NCI-H526 (cell line): ENCODE data around the gene TBRG4.
"Not testable (repeated sequence)": the region's sequence is repeated elsewhere in the genome, so short reads cannot be mapped to it uniquely, and the experiment has no call there.

Source experiments
- DNase-seq, 2 experiments: peaks; one replicate each; lab custom pipeline; 2025; lab: John Stamatoyannopoulos, UW

TBRG4 gene

DNA sequence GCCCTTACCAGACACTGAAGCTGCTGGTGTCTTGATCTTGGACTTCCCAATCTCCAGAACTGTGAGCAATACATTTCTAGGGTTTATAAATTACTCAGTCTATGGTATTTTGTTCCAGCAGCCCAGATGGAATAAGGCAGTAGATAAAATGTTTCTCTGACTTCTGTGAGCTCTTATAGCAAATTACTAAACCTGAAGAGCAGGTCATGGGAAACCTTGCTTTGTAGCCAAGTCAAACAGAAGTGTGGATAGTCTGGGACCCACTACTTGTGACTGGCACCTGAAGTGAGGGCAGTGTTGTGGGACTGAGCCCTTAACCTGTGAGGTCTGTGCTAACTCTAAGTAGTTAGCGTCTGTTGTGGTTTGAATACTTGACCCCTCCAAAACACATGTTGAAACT, 4.6 kb upstream of the TBRG4 start:
- DNase-seq = no peak

DNA sequence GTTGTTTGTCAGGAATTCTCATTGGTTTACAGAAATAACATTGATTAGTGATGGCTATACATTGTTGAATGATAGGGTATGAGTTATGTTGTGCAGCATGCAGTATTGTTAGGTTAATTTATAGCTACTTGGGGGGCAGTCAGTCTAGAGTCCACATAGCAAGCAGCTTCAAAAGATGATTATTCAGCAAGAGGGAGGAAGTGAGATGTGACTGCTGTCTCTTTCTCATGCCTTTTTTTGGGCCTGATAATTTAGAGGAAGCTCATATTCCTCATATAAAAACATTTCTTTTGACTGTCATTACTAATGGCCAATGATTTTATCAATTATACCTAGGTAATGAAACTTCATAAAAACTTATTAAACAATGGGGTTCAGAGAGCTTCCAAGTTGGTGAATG, 3.4 kb upstream of the TBRG4 start:
- no peak for DNase-seq

DNA sequence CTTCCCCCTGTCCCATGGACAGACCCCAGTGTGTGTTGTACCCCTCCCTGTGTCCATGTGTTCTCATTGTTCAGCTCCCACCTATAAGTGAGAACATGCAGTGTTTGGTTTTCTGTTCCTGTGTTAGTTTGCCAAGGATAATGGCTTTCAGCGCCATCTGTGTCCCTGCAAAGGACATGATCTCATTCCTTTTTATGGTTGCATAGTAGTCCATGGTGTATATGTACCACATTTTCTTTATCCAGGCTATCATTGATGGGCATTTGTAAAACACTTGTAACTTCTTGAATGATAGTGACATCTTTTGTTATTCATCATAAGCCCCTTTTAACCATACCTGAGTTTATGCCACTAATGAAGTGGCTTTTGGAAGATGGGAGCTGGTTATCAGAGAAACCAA, 2.8 kb upstream of the TBRG4 start:
- not testable (repeated sequence) for DNase-seq

DNA sequence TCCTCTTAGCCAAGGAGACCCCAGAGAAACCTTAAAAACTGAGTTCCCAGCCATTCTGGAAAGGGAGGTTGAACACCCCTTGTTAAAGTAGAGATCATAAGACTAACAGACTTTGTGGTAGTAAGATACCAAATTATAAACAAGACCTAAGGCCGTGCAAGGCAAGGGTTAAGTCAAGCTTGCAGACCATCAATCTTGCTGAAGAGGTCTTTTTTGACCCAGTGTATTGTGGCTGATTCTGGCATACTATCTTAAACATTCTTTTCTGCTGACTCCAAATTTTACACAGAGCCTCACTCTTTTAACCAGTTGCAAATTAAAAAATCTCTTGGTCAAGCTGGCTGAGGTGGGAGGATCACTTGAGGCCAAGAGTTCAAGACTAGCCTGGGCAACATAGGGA, 1.2 kb upstream of the TBRG4 start:
- DNase-seq = no peak

DNA sequence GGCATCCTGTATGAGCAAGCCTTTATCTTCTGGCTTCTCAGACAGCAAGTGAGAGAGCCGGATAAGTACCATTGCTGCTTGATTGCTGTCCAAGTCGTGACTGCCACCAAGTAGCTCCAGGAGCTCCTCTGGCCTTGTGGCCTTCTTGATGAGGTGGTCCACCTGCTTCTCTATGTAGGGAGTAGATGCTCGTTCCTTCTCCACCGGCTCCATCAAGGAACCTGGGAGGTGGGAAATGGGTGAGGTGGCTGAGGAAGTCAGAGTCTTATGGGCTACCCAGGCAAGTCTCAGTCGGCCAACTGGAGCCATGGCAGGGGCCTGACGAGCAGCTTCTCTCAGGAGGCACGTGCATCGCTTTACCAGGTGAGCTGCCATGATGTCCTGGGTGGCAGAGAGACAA, 2.6 kb downstream of the TBRG4 start:
- DNase-seq = no peak

DNA sequence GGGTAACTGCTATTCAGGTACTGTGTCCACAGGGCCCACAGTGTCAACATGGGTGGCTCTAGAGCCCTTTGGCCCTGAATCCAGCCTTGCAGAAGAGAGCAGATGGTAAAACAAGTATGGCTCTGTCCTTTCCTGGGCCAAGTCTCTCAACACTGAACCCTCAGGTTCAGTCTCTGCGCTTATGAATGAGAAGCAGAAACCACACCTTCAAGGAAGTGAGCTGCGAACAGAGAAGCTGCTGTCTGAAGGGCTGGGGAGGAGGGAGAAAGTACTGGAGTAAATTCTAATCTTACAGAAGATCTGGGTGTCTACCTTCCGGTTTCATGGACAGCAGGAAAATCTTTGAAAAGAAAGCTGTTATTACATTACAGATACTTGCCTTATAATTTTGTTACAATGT, 4.1 kb downstream of the TBRG4 start:
- DNase-seq = no peak

DNA sequence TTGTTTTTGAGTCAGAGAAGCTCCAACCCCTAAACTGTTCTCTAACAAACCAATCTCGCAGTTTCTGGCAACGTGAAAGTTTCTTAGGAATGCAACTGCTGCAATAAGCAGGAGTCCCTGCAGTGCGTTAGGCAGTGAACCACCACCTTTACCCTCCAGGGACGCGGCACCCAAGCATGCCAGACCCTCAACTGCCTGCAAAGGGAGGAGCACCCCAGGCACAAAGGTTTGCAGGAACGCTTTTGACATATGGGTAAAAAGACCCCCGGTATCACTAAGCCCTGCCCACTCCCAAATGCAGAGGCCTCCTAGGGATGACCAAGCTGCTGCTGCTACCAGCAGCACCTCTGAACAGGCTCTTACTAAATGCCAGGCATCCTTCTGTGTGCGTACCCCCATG, 4.7 kb downstream of the TBRG4 start:
- DNase-seq = no peak

DNA sequence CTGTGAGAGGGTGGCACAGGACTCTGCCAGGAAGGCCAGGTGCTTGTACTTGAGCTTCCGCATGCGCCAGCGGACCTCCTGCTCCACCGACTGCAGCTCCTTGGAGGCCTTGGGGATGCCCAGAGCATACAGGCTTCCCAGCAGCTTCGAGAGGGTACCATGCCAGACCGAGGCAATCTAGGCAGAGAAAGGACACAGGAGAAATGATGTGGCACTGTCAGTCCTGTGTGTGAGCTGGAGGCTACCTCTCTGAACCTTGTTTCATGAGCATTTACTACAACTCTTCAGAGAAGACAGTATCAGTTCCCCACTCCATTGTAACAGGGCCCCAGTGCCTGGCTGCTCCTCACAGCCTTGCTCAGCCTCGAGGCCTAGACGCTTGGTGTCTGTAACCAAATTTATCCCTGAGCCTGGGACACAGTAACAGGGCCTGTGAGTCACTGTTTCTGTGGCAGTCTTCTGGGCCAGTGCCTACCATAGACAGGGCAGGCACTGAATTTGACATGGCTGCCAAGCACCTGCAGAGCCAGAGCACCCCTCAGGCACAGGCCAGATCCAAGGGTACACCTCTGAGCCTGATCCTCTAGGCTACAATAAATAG, 5.8 kb downstream of the TBRG4 start:
- DNase-seq = no peak

DNA sequence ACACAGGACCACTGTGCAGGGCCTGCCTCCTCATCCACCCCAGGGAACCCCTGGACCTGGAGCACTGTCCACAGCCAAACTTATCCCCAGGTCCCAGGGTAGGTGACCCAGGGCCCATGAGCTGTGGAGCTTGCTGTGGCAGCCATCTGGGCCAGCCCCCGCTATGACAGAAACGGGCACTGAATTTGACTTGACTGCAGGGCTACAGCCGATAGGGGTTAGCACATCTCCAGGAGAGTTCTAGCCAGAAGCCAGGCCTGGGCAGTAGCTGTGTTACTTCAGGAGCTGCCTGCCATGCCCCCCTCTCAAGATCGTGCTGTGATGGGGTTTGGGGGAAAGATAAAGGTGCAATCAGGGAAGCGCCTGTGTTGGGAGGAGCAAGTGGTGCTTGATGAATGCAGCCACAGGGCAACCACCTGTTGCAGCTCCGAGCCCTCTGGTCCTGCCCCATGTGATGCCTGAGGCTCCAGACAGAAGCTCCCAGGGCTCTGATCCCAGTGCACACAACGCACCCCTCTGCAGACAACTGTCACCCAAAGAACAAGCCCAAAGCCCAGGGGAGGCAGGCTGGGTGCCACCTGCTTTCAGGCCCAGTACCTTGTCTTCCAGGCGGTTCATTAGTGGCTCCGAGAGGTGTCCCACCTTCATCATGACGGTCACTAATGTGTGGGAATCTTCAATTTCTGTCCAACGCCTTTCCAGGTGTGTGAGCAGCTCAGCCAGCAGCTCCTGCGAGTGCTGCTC, 6.5 kb downstream of the TBRG4 start:
- no peak for DNase-seq

DNA sequence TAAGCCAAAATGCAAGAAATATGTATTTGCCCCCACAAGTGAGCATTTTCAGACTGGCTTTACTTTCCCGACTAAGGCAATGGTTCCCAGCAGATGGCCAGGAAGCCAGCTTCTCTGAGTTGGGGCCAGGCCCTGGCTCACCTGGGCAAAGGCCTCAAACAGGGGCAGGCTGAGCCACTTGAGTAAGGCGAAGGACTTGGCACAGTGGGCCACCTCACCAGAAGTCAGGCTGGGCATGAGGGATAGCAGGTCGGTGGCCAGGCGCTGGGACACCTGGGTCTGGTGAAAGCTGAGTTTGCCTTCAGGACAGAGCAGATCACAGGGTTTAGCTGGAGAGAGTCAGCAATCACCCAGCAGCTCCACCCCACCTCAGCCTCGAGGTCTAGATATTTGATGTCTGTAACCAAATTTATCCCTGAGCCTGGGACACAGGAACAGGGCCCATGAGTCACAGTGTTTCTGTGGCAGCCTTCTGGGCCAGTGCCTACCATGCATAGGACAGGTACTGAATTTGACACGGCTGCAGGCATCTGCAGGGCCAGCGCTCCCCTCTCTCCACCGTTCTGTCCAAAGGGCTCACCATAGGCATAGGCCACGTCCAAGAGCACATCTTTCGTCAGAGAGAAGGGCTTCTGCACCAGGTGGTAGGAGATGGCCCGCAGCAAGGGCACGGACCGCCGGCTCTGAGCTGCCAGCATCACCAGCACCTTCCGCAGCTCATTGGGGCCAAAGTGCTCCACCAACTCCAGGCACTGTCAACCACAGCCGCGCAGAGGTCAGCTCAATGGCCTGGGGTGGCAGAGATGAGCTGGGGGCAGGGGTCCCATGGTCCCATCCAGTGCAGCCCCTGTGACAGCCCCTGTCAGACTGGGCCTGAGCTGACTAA, 7.3 kb downstream of the TBRG4 start:
- DNase-seq = no peak

DNA sequence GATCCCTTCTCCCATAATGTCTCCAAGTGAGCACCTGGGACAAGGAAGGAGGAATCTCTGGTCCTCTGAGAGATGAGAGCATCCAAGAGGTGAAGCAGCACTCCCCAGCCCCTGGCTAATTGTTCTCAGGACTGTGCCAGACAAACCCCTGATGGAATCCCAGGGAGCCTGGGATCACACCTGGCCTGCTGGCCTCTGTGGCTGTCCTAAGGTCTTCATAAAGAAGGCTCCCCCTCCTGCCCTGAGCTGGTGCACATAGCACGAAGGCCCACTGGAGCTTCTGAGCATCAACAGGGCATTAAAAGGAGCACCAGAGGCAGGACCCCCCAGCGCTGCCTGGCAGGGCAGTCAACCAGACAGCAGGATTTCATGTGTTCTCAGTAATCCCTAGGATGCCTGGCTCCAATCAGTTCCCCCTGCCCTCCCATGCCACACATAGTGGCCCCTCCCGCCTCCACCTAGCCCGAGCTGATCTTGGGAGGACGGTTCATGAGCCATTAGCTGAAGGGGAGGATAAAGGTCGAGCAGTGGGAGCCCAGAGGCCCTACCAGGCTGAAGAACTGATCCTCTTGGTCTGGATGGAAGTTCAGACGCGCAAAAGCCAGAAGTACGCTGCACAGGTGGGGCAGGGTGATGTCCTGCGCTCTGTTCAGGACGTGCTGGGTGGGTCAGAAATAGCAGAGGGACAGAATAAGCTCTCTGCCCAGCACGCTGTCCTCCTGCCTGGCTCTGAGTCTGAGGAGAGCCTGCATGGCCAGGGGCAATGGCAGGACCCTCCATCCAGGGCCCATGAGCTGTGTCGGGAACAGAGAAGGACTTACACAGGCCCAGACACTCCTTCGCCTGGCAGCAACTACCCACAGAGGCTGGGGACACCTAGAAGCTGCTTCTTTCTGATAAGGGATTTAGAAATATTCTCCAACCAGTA, 8.4 kb downstream of the TBRG4 start:
- no peak for DNase-seq

DNA sequence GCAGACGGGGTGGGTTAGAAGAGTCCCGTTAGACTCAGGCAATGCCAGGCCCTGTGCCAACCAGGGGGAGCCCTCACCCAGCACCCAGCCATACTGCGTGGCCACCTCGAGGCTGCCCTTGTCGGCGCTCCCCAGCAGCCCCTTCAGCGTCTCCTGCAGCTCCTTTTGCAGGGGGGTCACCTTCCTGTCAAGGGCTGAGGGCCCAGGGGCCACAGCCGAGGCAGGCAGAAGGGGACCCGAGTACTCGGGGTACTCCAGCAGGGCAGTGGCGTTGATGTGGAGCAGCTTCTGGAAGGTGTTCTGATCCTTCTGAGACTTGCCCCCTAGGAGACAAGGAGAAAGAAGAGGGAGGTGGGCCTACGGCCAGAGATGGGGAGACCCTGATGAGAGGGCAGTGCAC, 9.7 kb downstream of the TBRG4 start:
- no peak for DNase-seq

DNA sequence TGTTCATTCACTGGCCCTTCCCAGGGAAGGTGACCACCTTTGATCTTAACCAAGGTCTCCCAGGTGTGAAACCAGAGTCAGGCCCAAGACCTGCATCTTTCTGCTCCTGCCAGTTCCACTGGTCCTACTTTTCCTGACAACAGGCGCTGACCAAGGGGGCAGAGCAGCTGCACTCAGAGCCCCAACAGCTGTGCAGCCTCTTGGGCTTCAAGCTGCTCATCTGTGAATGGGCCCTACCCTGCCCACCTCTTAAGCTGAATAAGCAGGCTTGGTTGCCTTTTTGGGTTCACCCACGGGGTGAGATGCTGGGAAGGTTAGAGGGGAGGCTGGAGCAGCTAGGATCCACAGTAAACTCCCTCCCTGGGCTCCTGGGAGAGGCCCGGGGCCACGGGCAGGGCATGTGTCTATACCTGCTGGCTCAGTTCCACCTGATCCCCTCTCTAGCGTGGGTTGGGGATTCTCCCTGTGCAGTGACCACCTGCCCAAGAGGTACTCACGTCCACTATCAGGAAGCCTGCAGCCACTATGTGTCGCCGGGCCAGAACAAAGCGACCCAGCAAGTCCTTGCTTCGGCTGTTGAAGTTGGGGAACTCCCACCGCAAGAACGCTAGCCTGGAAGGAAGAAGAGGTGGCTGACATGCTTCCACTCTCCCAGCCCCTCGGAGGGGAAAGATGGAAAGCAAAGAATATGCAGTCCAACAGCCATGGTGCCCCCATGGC, 10.6 kb downstream of the TBRG4 start:
- no peak for DNase-seq

DNA sequence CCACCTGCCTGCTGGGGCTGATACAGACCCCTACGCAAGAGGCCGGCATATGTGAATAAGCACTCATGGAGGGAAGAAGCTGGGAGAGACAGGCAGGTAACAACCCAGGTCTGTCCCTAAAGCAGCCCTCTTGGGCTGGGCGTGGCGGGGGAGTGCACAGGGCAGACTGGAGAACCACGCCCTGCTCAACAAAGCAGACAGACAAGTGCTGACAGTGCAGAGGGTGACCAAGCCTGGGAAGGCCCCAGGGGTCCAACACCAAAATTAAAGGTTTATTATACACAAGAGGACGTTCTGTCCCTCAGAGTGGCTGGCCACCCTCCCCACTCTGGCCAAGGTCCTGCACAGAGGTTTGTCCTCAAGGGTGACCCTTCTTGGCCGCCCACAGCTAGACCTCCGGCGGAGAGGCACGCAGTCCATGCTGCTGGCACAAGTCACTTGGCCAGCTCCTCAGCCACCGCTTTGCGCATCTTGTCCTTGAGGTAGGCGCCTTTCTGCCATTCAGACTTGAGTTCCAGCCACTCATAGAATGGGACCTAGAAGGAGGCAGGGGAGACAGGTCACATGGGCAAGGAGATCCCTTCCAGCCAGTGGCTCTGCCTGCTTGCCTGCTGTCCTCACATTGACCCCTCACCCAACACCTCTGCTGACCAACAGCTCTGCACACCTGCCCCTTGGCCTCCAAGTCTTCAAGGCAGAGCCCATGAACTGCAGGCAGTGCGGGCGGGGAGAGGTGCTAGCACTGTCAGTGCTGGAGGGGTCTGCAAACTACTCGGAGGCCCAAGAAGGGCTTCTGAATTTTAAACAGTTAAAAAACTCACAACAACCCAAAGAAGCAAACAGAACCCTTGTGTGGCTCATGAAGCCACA, 11.4 kb downstream of the TBRG4 start:
- no peak for DNase-seq

DNA sequence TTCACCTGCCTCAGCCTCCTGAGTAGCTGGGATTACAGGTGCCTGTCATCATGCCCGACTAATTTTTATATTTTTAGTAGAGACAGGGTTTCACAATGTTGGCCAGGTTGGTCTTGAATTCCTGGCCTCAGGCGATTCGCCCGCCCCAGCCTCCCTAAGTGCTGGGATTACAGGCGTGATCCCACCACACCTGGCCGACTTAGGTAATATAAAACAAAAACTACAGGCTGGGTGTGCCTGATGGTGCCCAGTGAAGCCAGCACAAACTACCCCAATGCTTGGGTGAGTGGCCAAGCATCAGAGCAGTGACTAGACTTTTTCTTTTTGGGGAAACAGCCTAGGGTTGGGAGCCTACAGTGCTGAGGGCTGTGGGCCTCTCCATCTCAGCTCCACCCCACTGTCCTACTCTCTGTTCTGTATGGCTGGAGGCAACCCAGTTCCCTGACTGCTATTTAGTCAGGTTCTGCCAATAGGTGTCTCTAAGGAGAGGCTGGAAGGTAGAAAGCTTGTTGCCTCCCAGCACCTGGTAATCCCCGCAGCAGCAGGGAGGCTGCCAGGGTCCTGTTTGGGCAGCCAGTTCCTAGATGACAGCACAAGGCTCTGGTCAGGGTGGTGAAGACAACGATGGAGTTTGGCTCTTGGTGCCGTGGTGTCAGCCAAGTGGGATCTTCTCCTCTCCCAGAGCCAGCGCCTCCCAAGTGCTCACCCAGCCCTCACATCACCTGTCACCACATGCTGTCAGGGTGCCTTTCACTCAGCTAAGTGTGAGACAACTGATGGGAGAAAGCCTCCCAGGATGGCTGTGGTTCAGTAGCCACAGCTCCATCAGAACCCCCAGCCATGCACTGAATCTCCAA, 12.3 kb downstream of the TBRG4 start:
- DNase-seq = no peak

DNA sequence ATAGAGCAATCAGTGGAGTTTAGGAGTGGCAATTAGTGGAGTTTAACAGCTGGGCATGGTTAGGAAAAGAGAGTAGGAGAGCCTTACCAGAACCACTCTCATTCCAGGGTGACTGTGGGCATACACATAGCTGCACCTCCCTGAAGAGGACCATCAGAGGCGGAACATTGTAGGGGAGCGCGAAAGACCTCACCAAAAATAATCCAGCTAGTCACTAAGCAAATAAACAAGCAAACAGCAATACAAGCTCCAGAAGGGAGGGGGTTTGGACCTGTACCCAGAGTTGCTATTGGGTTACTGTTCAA, 18.6 kb downstream of the TBRG4 start:
- no peak for DNase-seq

DNA sequence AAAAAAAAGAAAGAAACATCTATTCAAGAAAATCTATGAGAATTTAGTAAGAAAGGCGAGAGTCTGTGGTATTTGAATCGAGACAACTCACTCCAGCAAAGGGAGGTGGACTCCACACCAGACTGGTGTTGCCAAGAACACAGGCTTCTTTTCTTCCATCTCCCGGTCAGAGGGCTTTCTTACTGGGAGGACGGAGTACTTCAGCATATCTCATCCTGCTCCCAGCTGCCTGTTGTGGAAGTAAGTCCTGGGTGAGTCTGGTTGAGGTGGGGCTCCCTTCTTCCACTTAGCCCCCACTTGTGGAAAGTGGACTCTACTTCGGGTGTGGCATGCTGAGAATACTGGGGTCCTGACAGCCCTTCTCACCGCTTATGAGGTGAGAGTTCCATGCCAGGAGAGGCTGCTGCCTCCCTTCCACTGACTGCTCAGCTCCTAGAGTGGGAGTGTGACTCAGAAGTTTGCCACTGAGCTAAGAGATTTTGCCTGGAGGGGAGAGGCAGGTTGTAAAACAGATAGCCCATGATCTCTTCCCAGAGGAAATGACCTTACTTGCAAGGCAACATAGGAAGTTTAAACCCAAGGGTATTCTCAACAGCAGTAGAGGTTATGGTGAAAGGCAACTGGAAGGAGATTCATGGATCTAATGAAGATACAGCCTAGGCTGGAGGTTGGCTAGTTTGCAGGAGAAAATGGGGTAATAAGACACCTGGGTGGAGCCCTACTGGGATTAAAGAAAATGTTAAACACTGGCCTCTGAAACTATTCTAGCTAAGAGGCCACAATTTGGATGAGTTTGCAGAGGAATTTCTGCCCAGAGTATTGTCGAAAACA, 19.2 kb downstream of the TBRG4 start:
- no peak for DNase-seq

DNA sequence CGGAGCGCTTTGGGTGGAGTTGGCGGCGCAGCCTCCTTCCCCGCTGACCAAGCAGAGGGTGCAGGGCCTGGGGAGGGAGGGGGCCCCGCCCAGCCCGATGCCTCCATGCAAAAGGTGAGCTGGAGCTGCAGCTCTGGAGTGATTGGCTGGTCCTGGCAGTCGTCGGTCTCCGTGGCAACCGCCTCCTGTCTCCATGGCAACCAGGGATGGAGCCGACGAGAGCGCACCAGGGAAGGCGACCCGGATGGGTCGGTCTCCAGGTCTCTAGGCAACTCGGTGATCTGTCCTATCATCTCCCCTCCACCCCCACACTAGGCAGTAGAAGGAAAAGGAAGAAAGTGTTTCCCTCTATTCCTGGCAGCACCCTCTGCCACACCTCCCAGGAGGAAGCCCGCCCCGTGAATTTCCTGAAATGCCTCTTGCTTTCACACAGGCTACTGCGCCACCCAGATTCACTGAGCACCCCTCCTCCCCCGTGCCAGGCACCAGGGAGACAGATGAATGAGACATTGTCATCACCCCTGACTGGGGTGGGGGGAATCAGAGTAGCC, 22.1 kb downstream of the TBRG4 start:
- peak; percentile 70 to 81 for DNase-seq
